ENCODE results near the gene PLXNB1.

The PLXNB1 gene

GRCh38 chr3:48356419-48356818, 73.5 kb downstream of the PLXNB1 start:
- no peak for DNase-seq

GRCh38 chr3:48353987-48354386, 75.9 kb downstream of the PLXNB1 start:
- no peak for DNase-seq

Data from SHP77 treated with DMSO at 0.1 percent for 48 hours (cell line).